Mesendoderm (in vitro differentiated cells): ENCODE results near the gene NSL1.
A peak's percentile ranks its signal among the peaks of the same experiment; 100 is the strongest.

Source experiments
- DNase-seq: peaks from one replicate; pipeline ENCODE4 v3.0.0; 2013
- H2AK5ac ChIP-seq: 2 replicates; pipeline ENCODE4 v1.6.1; 2013; ENCODE audit warnings: low read length, inconsistent platforms
- H2BK120ac ChIP-seq: 2 replicates; pipeline ENCODE4 v1.6.1; 2013; ENCODE audit warnings: low read depth, mild to moderate bottlenecking, low read length, moderate library complexity, mixed read lengths
- H2BK15ac ChIP-seq: replicated peaks from 2 replicates; pipeline ENCODE4 v1.6.1; 2013; ENCODE audit warnings: low read depth, mild to moderate bottlenecking, moderate library complexity
- H2BK5ac ChIP-seq: 2 replicates; pipeline ENCODE4 v1.6.1; 2013; ENCODE audit warnings: low read length, inconsistent platforms
- H3K18ac ChIP-seq: 2 replicates; pipeline ENCODE4 v1.6.1; 2013; ENCODE audit warnings: mild to moderate bottlenecking, low read length, mixed read lengths
- H3K23ac ChIP-seq: one replicate; pipeline ENCODE4 v1.6.1; 2013; ENCODE audit warnings: low read length
- H3K27ac ChIP-seq: 2 replicates; pipeline ENCODE4 v1.5.1; 2013; ENCODE audit warnings: low read depth, mild to moderate bottlenecking, inconsistent platforms, low read length, moderate library complexity
- H3K27me3 ChIP-seq: 2 replicates; pipeline ENCODE4 v1.6.1; 2013; ENCODE audit warnings: low read length, control low read depth, mild to moderate bottlenecking, inconsistent platforms; ENCODE audit not compliant: insufficient read depth, poor library complexity
- H3K36me3 ChIP-seq: 2 replicates; pipeline ENCODE4 v1.6.1; 2013; ENCODE audit warnings: low read length, inconsistent platforms; ENCODE audit not compliant: control insufficient read depth, insufficient read depth
- H3K4ac ChIP-seq: one replicate; pipeline ENCODE4 v1.6.1; 2013; ENCODE audit warnings: low read depth, mild to moderate bottlenecking, low read length, moderate library complexity
- H3K4me1 ChIP-seq: 2 replicates; pipeline ENCODE4 v1.6.1; 2013; ENCODE audit warnings: low read depth, low read length, inconsistent platforms; ENCODE audit not compliant: control insufficient read depth
- H3K4me2 ChIP-seq: 2 replicates; pipeline ENCODE4 v1.6.1; 2013; ENCODE audit warnings: low read length
- H3K4me3 ChIP-seq: 2 replicates; pipeline ENCODE4 v1.5.1; 2013; ENCODE audit warnings: mild to moderate bottlenecking, low read length
- H3K56ac ChIP-seq: one replicate; pipeline ENCODE4 v1.6.1; 2013; ENCODE audit warnings: low read length
- H3K79me1 ChIP-seq: 2 replicates; pipeline ENCODE4 v1.6.1; 2013; ENCODE audit warnings: low read length, inconsistent platforms
- H3K79me2 ChIP-seq: 2 replicates; pipeline ENCODE4 v1.6.1; 2013; ENCODE audit warnings: mild to moderate bottlenecking, low read length; ENCODE audit not compliant: control insufficient read depth, insufficient read depth
- H3K9ac ChIP-seq: 2 replicates; pipeline ENCODE4 v1.6.1; 2013; ENCODE audit warnings: low read length, inconsistent platforms
- H4K5ac ChIP-seq: one replicate; pipeline ENCODE4 v1.6.1; 2013; ENCODE audit warnings: low read length
- H4K8ac ChIP-seq: one replicate; pipeline ENCODE4 v1.6.1; 2013; ENCODE audit warnings: low read depth, mild to moderate bottlenecking, control low read depth, low read length, moderate library complexity
- WGBS: extraction: QIAGEN DNeasy Blood & Tissue Kit; methylation state at CpG from one replicate; pipeline ENCODE4 v1.1.7; 2013; ENCODE audit warnings: low lambda C conversion rate, missing lambda C conversion rate; ENCODE audit not compliant: insufficient coverage; ENCODE audit errors: extremely low coverage; 5-methylcytosine and 5-hydroxymethylcytosine counted together

The NSL1 gene

DNA sequence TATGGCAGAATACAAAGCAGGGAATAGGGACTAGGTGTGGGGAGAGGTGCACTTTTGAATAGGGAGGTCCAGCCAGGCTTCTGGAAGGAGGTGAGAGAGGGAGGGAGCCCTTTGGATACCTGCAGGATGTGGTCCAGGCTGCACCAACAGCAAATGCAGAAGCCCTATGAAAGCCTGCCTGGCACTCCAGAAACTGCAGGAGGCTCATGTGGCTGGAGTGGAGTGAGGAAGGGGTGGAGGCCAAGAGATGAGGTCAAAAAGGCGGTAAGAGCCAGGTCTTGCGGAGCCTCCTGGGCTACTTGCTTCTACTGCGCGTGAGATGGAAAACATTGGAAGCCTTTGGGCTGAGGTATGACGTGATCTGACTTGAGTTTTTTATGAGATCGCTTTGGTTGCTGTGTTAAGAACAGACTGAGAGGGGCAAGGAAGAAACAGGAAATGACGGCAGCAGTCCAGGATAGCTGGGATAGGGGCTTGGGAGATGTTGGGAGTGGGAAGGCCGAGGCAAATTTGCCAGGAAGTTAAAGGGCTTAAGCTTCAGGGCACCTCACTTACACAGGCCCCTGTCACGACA is 87.5 kb downstream of the NSL1 start:
- H3K79me2 ChIP-seq: no peaks in the 10 kb centered on the region
- H3K23ac ChIP-seq: no peak overlapping the region
- H3K36me3 ChIP-seq: no peaks in the 10 kb centered on the region
- no peaks in the 10 kb centered on the region for H3K4me1 ChIP-seq
- H3K4me2 ChIP-seq: no peak overlapping the region
- no peak overlapping the region for H2BK120ac ChIP-seq
- no peak overlapping the region for H4K5ac ChIP-seq
- no peak overlapping the region for H2BK15ac ChIP-seq
- WGBS: no CpG with 5 or more reads among the region's 9 CpGs
- no peak for DNase-seq
- no peak overlapping the region for H3K56ac ChIP-seq
- no peak overlapping the region for H3K4ac ChIP-seq
- no peak overlapping the region for H3K18ac ChIP-seq
- no peak overlapping the region for H2AK5ac ChIP-seq
- H3K4me3 ChIP-seq: no peak overlapping the region
- no peak overlapping the region for H2BK5ac ChIP-seq
- H3K9ac ChIP-seq: no peak overlapping the region
- peaks cover 12% of the 10 kb centered on the region for H3K27me3 ChIP-seq
- H3K27ac ChIP-seq: no peak overlapping the region
- no peak overlapping the region for H4K8ac ChIP-seq
- H3K79me1 ChIP-seq: no peaks in the 10 kb centered on the region

DNA sequence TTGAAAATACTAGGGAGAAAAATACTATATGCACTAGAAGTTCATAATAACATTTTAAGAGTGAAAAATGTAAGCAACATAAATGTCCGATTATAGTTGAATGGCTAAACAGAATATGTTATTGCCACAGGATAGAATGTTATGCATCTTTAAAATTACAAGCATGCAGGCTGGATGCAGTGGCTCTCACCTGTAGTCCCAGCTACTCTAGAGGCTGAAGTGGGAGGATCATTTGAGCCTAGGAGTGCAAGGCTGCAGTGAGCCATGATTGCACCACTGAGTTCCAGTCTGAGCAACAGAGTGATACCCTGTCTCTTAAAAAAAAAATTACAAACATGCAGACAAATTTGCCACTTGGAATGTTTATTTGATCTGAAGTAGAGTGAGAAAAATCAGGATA is 88.9 kb downstream of the NSL1 start:
- no peaks in the 10 kb centered on the region for H3K36me3 ChIP-seq
- DNase-seq: no peak
- no peak overlapping the region for H4K5ac ChIP-seq
- WGBS: no CpG with 5 or more reads among the region's 1 CpG
- H2AK5ac ChIP-seq: no peak overlapping the region
- no peak overlapping the region for H3K4me2 ChIP-seq
- H3K4me3 ChIP-seq: no peak overlapping the region
- no peak overlapping the region for H3K4ac ChIP-seq
- H3K79me1 ChIP-seq: no peaks in the 10 kb centered on the region
- H3K9ac ChIP-seq: no peak overlapping the region
- H2BK120ac ChIP-seq: no peak overlapping the region
- no peak overlapping the region for H2BK15ac ChIP-seq
- H3K27me3 ChIP-seq: peaks cover 12% of the 10 kb centered on the region
- H3K4me1 ChIP-seq: peaks cover 2% of the 10 kb centered on the region
- no peak overlapping the region for H4K8ac ChIP-seq
- no peaks in the 10 kb centered on the region for H3K79me2 ChIP-seq
- H3K56ac ChIP-seq: no peak overlapping the region
- no peak overlapping the region for H3K27ac ChIP-seq
- no peak overlapping the region for H3K23ac ChIP-seq
- no peak overlapping the region for H2BK5ac ChIP-seq
- H3K18ac ChIP-seq: no peak overlapping the region

DNA sequence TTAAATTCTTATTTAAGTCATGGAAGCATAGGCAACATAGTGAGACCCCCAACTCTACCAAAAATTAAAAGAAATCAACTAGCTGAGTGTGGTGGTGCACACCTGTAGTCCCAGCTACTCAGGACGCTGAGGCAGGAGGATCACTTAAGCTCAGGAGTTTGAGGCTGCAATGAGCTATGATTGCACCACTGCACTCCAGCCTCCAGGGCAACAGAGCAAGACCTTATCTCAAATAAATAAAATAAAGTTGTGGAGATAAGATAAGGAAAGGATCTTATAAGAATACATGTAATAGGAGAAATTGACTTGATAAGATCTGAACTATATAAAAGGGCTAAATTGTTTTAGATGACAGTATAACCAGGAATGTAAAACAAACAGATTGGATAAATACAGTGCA is 89.7 kb downstream of the NSL1 start:
- Histone ChIP-seq H3K79me1 (no peaks in the 10 kb centered on the region), H3K56ac (no peak overlapping the region), H3K36me3 (no peaks in the 10 kb centered on the region), H3K27ac (no peak overlapping the region), H3K4me3 (no peak overlapping the region), H3K79me2 (no peaks in the 10 kb centered on the region), H3K9ac (no peak overlapping the region), H3K23ac (no peak overlapping the region), H3K4me1 (peaks cover 2% of the 10 kb centered on the region), H2BK5ac (no peak overlapping the region), H3K18ac (no peak overlapping the region), H4K8ac (no peak overlapping the region), H2BK120ac (no peak overlapping the region), H2BK15ac (no peak overlapping the region), H3K4ac (no peak overlapping the region), H2AK5ac (no peak overlapping the region), H4K5ac (no peak overlapping the region), H3K27me3 (peaks cover 12% of the 10 kb centered on the region), H3K4me2 (no peak overlapping the region)
- DNase-seq: no peak
- no CpG with 5 or more reads among the region's 1 CpG for WGBS

DNA sequence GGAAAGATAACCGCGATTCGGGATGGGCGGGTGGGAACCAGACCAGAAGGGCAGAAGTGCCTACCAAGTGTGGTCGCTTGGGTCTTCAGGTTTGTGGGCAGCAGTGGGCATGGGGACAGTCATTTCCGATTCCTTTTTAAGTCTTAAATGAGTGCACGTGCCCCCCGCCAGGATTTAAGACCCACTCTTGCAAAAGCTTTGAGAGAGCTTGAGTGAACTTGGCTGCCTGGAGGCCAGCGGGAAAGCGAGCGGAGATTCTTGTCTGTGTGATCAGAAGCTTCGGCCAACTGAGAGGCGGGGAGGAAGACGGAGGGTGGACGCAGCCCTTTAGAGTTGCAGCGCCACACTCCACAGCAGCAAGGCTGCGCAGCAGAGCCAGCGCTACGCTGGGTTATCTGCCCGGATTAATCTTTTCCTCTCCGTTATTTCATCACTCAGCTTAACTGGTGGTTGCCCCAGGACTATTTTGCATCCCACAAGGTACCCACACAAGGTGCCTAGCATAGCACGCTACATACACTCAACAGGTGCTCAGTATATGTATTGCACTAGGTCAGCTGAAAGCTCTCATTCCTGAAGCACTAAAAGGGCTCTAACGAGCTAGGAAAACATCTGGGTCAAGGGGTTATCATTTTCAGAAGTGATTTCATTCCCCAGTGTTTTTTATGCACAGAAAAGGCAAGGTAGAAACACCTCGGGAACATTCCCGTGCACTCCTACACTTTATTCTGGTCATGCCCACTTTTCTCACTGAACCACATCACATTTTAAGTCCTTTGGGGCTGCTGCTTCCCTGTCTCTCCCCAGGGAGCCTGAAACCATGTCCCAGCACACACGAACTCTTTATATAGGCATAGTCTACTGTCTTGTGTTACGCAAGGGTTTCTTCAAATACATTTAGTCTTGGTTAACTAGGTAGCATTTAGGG is 90.4 kb downstream of the NSL1 start:
- no peaks in the 10 kb centered on the region for H3K79me2 ChIP-seq
- peaks cover 12% of the 10 kb centered on the region for H3K27me3 ChIP-seq
- no peak overlapping the region for H3K18ac ChIP-seq
- no peak overlapping the region for H3K4me3 ChIP-seq
- H3K36me3 ChIP-seq: no peaks in the 10 kb centered on the region
- peak overlapping the region; percentile 85 for H3K23ac ChIP-seq
- H3K79me1 ChIP-seq: no peaks in the 10 kb centered on the region
- peak; percentile 62 for DNase-seq
- H4K5ac ChIP-seq: no peak overlapping the region
- H3K9ac ChIP-seq: no peak overlapping the region
- no peak overlapping the region for H4K8ac ChIP-seq
- no CpG with 5 or more reads among the region's 27 CpGs for WGBS
- no peak overlapping the region for H3K27ac ChIP-seq
- no peak overlapping the region for H3K56ac ChIP-seq
- H3K4me1 ChIP-seq: peaks cover 2% of the 10 kb centered on the region
- no peak overlapping the region for H2AK5ac ChIP-seq
- no peak overlapping the region for H2BK120ac ChIP-seq
- no peak overlapping the region for H2BK15ac ChIP-seq
- peak overlapping the region; percentile 43 for H3K4me2 ChIP-seq
- H2BK5ac ChIP-seq: no peak overlapping the region
- no peak overlapping the region for H3K4ac ChIP-seq

DNA sequence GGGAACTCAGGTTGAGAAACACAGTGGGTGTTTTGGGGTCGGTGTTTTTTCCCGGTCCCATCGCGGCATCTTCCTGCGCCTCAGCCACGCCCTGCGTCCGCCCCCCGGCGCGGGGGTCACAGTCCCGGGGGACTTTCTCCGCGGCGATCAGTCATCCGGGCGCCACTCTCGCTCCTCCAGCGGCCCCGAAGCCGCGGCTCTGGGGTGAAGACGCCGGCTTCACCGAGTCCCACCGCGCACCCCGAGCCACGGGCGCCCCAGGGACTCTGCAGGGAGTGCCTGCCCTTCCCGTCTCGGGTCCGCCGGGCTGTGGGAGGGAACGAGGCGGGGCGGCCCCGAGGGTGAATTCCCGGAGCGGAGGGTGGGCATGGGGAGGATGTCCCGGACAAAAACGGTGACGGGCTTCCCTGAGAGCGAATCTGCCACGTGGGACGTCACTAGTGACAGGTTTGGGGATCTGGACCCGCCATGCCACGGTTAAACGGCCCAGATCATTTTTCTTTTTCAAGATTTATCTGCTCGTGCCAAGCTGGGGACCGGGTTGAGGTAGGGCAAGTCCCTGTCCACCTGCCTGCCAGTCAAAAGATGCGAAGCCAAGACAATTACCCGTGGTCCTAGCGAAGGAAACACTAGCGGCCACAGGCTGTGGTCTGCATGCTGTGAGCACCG is 91.2 kb downstream of the NSL1 start:
- Histone ChIP-seq H3K36me3 (no peaks in the 10 kb centered on the region), H3K9ac (no peak overlapping the region), H3K79me1 (no peaks in the 10 kb centered on the region), H3K27ac (no peak overlapping the region), H3K27me3 (peaks cover 12% of the 10 kb centered on the region), H3K79me2 (no peaks in the 10 kb centered on the region), H3K4ac (no peak overlapping the region), H3K23ac (peak overlapping the region; percentile 85), H2BK120ac (no peak overlapping the region), H3K4me1 (peaks cover 2% of the 10 kb centered on the region), H4K8ac (no peak overlapping the region), H3K4me3 (no peak overlapping the region), H4K5ac (no peak overlapping the region), H3K56ac (peak overlapping the region; percentile 59), H2BK5ac (no peak overlapping the region), H3K18ac (peak overlapping the region; percentile 24), H2BK15ac (no peak overlapping the region), H2AK5ac (no peak overlapping the region), H3K4me2 (peak overlapping the region; percentile 43)
- DNase-seq: no peak
- no CpG with 5 or more reads among the region's 56 CpGs for WGBS
